Daoy (cell line): ENCODE measurements around the gene TNFRSF6B. TPM values are rescaled to one million over a fixed set of nuclear protein-coding genes. Genes with fewer than 3 reads are reported as not detected.
A peak's percentile ranks its signal among the peaks of the same experiment; 100 is the strongest.
"Not testable (repeated sequence)": the region's sequence is repeated elsewhere in the genome, so short reads cannot be mapped to it uniquely, and the experiment has no call there.

Experiments
- DNase-seq: peaks from one replicate; pipeline ENCODE4 v3.0.0-alpha.2; 2015; ENCODE audit warnings: low read depth
- total RNA-seq: library from RNA; depleted of rRNA; stranded (reverse); fragments of >200 nt; shearing (Covaris generic); gene quantifications from 2 replicates; pipeline ENCODE4 v1.2.3, GENCODE V29; 2014; rRNA removed

The TNFRSF6B gene
- 12.6 and 14.7 TPM in 2 replicates for total RNA-seq

GRCh38 chr20:63696628-63697356, at the start of gene TNFRSF6B:
TSS of gene TNFRSF6B (plus strand) at chr20:63696652. CDS start at chr20:63696768, 116 bp downstream.
- DNase-seq, result no peak

- no peak for DNase-seq
These were observed 48.3 kb upstream of the TNFRSF6B start for GRCh38 chr20:63648190-63648589.

GRCh38 chr20:63648895-63649589, 47.4 kb upstream of the TNFRSF6B start:
- no peak for DNase-seq

GRCh38 chr20:63650486-63650885, 46.0 kb upstream of the TNFRSF6B start:
- DNase-seq, result not testable (repeated sequence)

- DNase-seq, result peak; percentile 36
These were observed 44.6 kb upstream of the TNFRSF6B start for GRCh38 chr20:63651942-63652191.

GRCh38 chr20:63652192-63652980, 44.1 kb upstream of the TNFRSF6B start:
- peak; percentile 30 for DNase-seq

- peak; percentile 91 for DNase-seq
These were observed 43.1 kb upstream of the TNFRSF6B start, which contains the start of gene STMN3 for GRCh38 chr20:63653041-63653973. TSS of gene STMN3 (minus strand) at chr20:63653424. CDS start at chr20:63653345, 79 bp downstream.

GRCh38 chr20:63653974-63654668, 42.3 kb upstream of the TNFRSF6B start:
- DNase-seq, result no peak

- no peak for DNase-seq
These were observed 41.2 kb upstream of the TNFRSF6B start for GRCh38 chr20:63655249-63655648.

- DNase-seq, result no peak
These were observed 40.0 kb upstream of the TNFRSF6B start for GRCh38 chr20:63656451-63656850.

- DNase-seq, result no peak
These were observed 39.1 kb upstream of the TNFRSF6B start for GRCh38 chr20:63657260-63657936.

GRCh38 chr20:63657937-63658748, 38.3 kb upstream of the TNFRSF6B start, which contains the start of gene RTEL1:
TSS of gene RTEL1 (plus strand) at chr20:63658312. CDS start at chr20:63659403, 1,091 bp downstream.
- peak; percentile 92 for DNase-seq

- no peak for DNase-seq
These were observed 37.7 kb upstream of the TNFRSF6B start for GRCh38 chr20:63658749-63659187.

GRCh38 chr20:63659370-63659769, 37.1 kb upstream of the TNFRSF6B start:
- DNase-seq, result no peak

- DNase-seq, result not testable (repeated sequence)
These were observed 36.3 kb upstream of the TNFRSF6B start for GRCh38 chr20:63660174-63660573.

- no peak for DNase-seq
These were observed 35.8 kb upstream of the TNFRSF6B start for GRCh38 chr20:63660622-63661021.

GRCh38 chr20:63661108-63661507, 35.3 kb upstream of the TNFRSF6B start:
- DNase-seq, result no peak

- DNase-seq, result no peak
These were observed 34.3 kb upstream of the TNFRSF6B start for GRCh38 chr20:63661959-63662812.
